T-helper 17 cell (primary cell): ENCODE results near the gene ERC1. TPM values are rescaled to one million over a fixed set of nuclear protein-coding genes. Genes with fewer than 3 reads are reported as not detected.
"Not testable (repeated sequence)": the region's sequence is repeated elsewhere in the genome, so short reads cannot be mapped to it uniquely, and the experiment has no call there.

ENCODE experiments used
- ATAC-seq: fragments of 150-1000 bp; cut with Tn5 transposase; 2 replicates; pipeline ENCODE4 v1.10.0; 2021; ENCODE audit warnings: mild to moderate bottlenecking, moderate library complexity
- DNase-seq, 3 donors: peaks; one replicate each; pipeline versions ENCODE4 v3.0.0 to v3.0.0-alpha.2; 2020 to 2021
- H3K9me3 ChIP-seq: one replicate; pipeline ENCODE4 v1.7.0; 2013; ENCODE audit warnings: low read length, mild to moderate bottlenecking; ENCODE audit not compliant: control insufficient read depth, poor library complexity, severe bottlenecking
- H3K27ac Mint-ChIP-seq: one replicate; pipeline ENCODE4 v1.8.0; 2022; ENCODE audit warnings: mild to moderate bottlenecking, moderate library complexity, mixed read lengths
- H3K27me3 Mint-ChIP-seq: one replicate; pipeline ENCODE4 v1.8.0; 2022; ENCODE audit warnings: mixed read lengths
- H3K36me3 Mint-ChIP-seq: one replicate; pipeline ENCODE4 v1.8.0; 2022; ENCODE audit warnings: low read depth, mixed read lengths
- H3K4me1 Mint-ChIP-seq: one replicate; pipeline ENCODE4 v1.8.0; 2022; ENCODE audit warnings: mild to moderate bottlenecking, mixed read lengths
- H3K4me3 Mint-ChIP-seq: one replicate; pipeline ENCODE4 v1.8.0; 2022; ENCODE audit warnings: mild to moderate bottlenecking, moderate library complexity, mixed read lengths
- total RNA-seq, 4 donors: library from RNA in 2 of 4; stranded (reverse) in 2 of 4; gene quantifications; one replicate each; pipeline ENCODE4 v1.2.3 and lab custom pipeline; 2022 to 2026

ERC1 gene
- total RNA-seq, 2 donors from 2014 or later, result 46.7 to 52.1 TPM

DNA sequence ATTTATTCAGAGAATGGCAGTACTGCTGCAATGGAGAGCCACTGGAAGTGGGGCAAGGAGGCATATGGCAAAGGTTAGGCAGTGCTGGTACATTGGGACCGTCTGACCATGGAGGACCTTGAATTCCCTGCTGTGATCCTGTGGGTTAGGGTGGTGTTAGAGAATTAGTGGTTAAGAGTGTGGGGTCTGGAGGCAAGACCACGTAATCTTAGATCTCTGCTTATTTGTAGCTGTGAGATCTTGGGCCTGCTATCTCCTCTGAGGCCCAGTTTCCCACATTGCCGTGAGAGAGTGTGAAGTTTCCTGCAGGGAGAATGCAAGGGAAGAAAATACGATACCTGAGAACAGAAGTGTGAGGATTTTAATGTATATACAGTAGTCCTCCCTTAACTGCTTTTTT, 147.7 kb downstream of the ERC1 start:
- Mint-ChIP-seq H3K4me1 (peaks cover 23% of the 10 kb centered on the region), H3K27me3 (no peaks in the 10 kb centered on the region), H3K27ac (peak overlapping the region; percentile 56), H3K4me3 (no peak overlapping the region), H3K36me3 (peaks cover 7% of the 10 kb centered on the region)
- DNase-seq (no peak), ATAC-seq (no peak)
- H3K9me3 ChIP-seq, result no peaks in the 10 kb centered on the region

DNA sequence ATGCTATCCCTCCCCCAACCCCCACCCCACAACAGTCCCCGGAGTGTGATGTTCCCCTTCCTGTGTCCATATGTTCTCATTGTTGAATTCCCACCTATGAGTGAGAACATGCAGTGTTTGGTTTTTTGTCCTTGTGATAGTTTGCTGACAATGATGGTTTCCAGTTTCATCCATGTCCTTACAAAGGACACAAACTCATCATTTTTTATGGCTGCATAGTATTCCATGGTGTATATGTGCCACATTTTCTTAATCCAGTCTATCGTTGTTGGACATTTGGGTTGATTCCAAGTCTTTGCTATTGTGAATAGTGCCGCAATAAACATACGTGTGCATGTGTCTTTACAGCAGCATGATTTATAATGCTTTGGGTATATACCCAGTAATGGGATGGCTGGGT, 155.7 kb downstream of the ERC1 start:
- not testable (repeated sequence) for H3K4me1 Mint-ChIP-seq, ATAC-seq, H3K36me3 Mint-ChIP-seq

DNA sequence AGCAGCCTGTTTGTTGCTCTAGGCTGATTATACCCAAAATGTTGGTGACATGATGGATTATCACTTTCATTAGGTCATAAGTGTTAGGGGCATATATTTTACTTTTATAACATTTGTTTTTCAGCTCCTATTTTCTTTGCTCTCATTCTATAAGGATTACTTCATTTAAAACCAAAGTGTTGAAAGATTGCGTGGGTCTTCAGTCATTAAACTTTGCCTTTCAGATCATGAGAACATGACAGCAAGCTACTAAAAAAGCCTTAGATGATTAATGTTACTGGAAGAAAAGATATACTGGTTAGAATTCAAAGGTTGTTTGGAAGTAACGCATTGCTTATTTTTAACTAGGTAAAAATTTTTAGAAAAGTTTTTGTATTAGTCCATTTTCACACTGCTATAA, 156.8 kb downstream of the ERC1 start:
- DNase-seq, result no peak
- no peak overlapping the region for H3K4me3 Mint-ChIP-seq
- no peaks in the 10 kb centered on the region for H3K27me3 Mint-ChIP-seq
- H3K36me3 Mint-ChIP-seq, result no peaks in the 10 kb centered on the region
- no peak overlapping the region for H3K27ac Mint-ChIP-seq
- peaks cover 2% of the 10 kb centered on the region for H3K4me1 Mint-ChIP-seq
- no peak for ATAC-seq
- H3K9me3 ChIP-seq, result no peaks in the 10 kb centered on the region

More for the DNA sequence above, 155.7 kb downstream of the ERC1 start:
- not testable (repeated sequence) for H3K27me3 Mint-ChIP-seq, H3K4me3 Mint-ChIP-seq, H3K9me3 ChIP-seq, H3K27ac Mint-ChIP-seq, DNase-seq

DNA sequence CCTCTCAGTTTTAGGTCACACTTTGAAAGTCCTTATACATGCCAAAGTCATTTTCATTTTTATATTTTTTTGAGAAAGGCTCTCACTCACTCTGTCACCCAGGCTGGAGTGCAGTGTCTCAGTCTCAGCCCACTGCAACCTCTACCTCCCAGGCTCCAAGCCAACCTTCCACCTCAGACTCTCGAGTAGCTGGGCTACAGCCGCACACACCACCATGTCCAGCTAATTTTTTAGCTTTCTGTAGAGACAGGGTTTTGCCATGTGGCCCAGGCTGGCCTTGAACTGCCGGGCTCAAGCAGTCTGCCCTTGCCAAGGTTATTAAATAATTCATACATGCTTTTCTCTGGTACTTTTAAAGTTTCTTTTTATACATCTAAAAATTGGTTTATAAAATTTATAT, 166.0 kb downstream of the ERC1 start:
- H3K4me3 Mint-ChIP-seq, result no peak overlapping the region
- peaks cover 9% of the 10 kb centered on the region for H3K4me1 Mint-ChIP-seq
- no peaks in the 10 kb centered on the region for H3K27me3 Mint-ChIP-seq
- H3K36me3 Mint-ChIP-seq, result peaks cover 2% of the 10 kb centered on the region
- DNase-seq (no peak), ATAC-seq (no peak)
- H3K9me3 ChIP-seq, result no peaks in the 10 kb centered on the region
- H3K27ac Mint-ChIP-seq, result no peak overlapping the region

DNA sequence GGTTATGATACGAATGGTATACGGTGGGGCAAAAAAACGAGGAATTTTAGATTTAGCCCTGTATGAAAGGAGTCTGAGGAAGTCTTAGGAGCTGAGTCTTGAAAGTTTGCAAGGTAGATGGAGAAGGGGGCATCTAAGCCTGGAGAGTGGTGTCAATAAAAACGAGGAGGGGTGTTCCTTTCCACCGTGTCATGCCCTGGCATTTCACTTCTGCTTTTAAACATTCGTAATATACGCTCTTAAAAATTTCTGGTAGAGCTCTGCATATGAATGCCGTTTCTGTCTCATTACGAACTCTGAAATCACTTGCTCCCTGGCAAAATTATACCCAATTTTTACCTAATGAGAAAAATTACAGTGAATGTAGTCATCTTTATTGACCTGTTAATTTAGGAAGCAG, 170.2 kb downstream of the ERC1 start:
- Mint-ChIP-seq H3K27ac (no peak overlapping the region), H3K4me1 (peaks cover 12% of the 10 kb centered on the region), H3K36me3 (no peaks in the 10 kb centered on the region), H3K27me3 (no peaks in the 10 kb centered on the region), H3K4me3 (no peak overlapping the region)
- DNase-seq, result no peak
- no peaks in the 10 kb centered on the region for H3K9me3 ChIP-seq
- no peak for ATAC-seq

DNA sequence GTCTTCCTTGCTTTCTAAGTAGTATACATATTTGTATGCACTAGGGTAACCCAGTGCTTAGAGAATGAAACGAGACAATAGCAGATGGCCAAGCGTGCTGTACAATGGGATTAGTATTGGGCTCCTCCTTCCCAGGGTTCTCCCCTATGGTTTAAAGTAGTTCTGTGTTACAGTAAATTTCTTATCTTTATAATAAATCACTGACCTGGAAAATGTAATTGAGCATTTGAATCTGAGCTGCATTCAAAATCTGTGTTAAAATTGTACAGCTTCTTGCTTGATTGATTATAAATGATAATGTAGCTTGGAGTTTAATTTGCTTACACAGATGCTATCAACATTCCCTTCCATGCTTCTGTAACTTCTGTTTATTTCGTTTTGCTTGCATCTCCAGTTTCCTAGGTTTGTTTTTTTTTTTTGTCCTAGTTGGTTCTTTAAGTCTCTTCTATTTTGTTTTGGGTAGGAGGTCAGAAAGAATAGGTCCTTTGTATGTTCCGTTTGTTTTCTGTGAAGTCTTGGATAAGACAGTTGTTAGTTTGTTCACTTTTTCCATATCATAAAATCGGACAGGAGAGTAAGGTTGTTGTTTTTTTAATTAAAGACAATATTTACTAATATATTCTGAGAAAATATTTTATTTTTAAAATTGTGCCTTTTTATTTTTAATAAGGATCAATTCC, 171.2 kb downstream of the ERC1 start:
- peaks cover 10% of the 10 kb centered on the region for H3K4me1 Mint-ChIP-seq
- no peak for ATAC-seq
- H3K36me3 Mint-ChIP-seq, result no peaks in the 10 kb centered on the region
- no peaks in the 10 kb centered on the region for H3K27me3 Mint-ChIP-seq
- H3K9me3 ChIP-seq, result no peaks in the 10 kb centered on the region
- no peak for DNase-seq
- peak overlapping the region; percentile 72 for H3K27ac Mint-ChIP-seq
- no peak overlapping the region for H3K4me3 Mint-ChIP-seq

DNA sequence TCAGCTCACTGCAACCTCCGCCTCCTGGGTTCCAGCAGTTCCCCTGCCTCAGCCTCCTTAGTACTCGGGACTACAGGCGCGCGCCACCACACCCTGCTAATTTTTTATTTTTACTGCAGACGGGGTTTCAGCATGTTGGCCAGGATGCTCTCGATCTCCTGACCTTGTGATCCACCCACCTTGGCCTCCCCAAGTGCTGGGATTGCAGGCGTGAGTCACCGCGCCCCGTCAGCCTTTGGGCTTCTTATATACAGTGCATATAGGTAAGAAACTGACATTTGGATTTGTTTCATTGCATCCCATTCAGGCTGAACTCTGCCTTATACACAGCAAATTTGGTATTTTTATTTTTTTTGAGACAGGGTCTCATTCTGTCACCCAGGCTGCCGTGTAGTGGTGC, 176.8 kb downstream of the ERC1 start:
- H3K4me3 Mint-ChIP-seq, result no peak overlapping the region
- H3K36me3 Mint-ChIP-seq, result no peaks in the 10 kb centered on the region
- peaks cover 2% of the 10 kb centered on the region for H3K4me1 Mint-ChIP-seq
- DNase-seq (no peak), ATAC-seq (no peak)
- no peaks in the 10 kb centered on the region for H3K9me3 ChIP-seq
- no peak overlapping the region for H3K27ac Mint-ChIP-seq
- no peaks in the 10 kb centered on the region for H3K27me3 Mint-ChIP-seq

DNA sequence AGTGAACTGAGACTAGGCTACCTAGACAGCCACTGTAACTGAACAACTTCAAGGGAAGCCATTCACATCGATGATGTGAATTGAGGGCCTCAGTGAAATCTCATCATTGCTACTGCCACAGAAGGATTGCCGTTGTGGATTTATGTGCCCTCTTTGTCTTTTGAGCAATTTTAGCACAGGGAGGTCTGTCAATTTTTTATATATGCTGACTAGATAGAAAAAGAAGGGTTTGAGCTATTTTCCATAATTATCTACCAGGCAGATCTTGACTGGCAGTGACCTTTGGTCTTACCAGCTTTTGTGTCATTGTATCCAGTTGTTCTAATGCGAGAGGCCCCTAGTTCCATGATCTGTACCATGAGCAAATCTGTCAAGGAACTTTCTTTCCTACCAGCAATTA, 179.4 kb downstream of the ERC1 start:
- H3K4me1 Mint-ChIP-seq, result peaks cover 4% of the 10 kb centered on the region
- H3K4me3 Mint-ChIP-seq, result no peak overlapping the region
- ATAC-seq (no peak), DNase-seq (no peak)
- H3K36me3 Mint-ChIP-seq, result no peaks in the 10 kb centered on the region
- no peaks in the 10 kb centered on the region for H3K27me3 Mint-ChIP-seq
- no peak overlapping the region for H3K27ac Mint-ChIP-seq
- no peaks in the 10 kb centered on the region for H3K9me3 ChIP-seq

DNA sequence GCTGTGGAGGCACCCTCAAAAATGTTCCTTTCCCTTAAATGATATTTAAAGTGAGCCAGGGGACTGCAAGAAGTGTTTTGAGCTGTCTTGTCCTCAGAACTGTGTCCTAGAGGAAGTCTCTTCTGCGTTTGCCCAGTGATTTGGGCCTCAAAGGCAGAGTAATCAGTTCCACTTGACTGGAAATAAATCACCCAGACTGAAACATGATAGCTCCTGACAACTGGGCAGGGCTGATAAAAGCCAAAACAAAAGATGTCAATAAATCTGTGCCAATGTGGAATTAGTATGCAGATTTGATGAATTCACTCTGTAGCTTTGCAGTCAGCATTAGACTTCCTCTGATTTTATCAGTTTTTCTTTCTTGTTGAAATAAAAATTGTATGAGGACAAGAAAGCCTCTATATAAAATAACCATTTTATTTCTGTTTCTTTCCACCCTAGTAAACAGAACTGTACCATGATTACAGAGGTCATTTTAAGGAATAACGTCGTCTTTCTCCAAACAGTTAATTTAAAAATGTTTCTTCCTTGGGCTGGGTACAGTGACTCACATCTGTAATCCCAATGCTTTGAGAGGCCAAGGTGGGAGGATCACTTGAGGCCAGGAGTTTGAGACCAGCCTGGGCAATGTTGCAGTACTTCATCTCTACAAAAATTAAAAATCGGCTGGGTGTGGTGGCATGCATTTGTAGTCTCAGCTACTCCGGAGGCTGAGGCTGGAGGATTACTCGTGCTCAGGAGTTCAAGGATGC, 180.8 kb downstream of the ERC1 start:
- Mint-ChIP-seq H3K36me3 (peaks cover 2% of the 10 kb centered on the region), H3K4me3 (no peak overlapping the region), H3K27me3 (no peaks in the 10 kb centered on the region), H3K4me1 (peaks cover 4% of the 10 kb centered on the region), H3K27ac (no peak overlapping the region)
- no peak for ATAC-seq
- no peak for DNase-seq
- H3K9me3 ChIP-seq, result no peaks in the 10 kb centered on the region

DNA sequence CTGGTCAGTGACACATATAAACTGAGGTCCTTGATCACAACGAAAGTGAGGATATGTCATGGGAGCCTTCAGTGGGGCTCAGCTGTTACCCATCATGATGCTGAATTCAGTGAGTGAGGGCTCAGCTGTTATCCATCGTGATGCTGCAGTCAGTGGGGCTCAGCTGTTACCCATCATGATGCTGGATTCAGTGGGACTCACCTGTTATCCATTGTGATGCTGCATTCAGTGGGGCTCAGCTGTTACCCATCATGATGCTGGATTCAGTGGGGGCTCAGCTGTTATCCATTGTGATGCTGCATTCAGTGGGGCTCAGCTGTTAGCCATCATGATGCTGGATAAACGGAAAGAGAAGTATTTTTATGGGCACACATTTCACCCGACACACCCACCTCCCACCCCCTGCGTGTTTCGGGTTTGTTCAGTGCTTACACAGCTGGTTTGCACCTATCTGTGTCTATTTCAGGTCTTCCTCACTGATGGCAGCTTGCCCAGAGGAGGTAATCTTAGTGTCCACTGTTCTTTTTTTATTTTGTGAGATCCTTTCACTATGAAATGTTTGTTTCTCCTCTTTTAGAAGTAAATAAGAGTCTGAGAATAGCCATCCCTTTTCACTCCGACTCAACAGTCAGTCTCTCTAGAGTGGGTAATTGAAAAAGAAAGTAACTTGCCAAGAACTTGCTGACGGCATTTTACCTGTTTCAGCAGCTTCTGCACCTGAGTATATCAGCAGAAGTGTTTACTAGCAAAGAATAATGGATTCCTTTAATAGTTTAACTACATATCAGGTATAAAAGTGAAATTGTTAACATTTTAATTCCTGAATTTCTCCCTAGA, 183.0 kb downstream of the ERC1 start:
- H3K9me3 ChIP-seq, result no peaks in the 10 kb centered on the region
- peak overlapping the region; percentile 74 for H3K4me3 Mint-ChIP-seq
- H3K36me3 Mint-ChIP-seq, result peaks cover 2% of the 10 kb centered on the region
- H3K27me3 Mint-ChIP-seq, result no peaks in the 10 kb centered on the region
- ATAC-seq (peak; percentile 44), DNase-seq (no peak)
- peaks cover 7% of the 10 kb centered on the region for H3K4me1 Mint-ChIP-seq
- peak overlapping the region; percentile 72 for H3K27ac Mint-ChIP-seq

DNA sequence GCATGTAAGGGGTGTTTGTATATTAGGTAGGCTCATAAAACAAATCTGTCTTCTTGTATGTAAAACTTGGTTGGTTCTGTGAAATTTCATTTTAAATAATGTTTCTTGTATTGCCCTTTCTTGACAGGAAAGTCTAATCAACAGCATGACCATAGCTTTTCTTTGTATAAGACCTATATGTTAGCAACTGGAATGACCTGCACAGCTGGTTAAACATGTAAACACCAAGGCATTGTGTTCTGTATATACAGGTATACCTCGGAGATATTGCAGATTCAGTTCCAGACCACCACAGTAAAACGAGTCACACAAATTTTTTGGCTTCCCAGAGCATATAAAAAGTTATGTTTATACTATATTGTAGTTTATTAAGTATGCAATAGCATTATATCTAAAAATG, 183.6 kb downstream of the ERC1 start:
- peaks cover 2% of the 10 kb centered on the region for H3K36me3 Mint-ChIP-seq
- peak overlapping the region; percentile 72 for H3K27ac Mint-ChIP-seq
- H3K4me1 Mint-ChIP-seq, result peaks cover 7% of the 10 kb centered on the region
- H3K9me3 ChIP-seq, result no peaks in the 10 kb centered on the region
- ATAC-seq, result no peak
- no peaks in the 10 kb centered on the region for H3K27me3 Mint-ChIP-seq
- no peak for DNase-seq
- no peak overlapping the region for H3K4me3 Mint-ChIP-seq

DNA sequence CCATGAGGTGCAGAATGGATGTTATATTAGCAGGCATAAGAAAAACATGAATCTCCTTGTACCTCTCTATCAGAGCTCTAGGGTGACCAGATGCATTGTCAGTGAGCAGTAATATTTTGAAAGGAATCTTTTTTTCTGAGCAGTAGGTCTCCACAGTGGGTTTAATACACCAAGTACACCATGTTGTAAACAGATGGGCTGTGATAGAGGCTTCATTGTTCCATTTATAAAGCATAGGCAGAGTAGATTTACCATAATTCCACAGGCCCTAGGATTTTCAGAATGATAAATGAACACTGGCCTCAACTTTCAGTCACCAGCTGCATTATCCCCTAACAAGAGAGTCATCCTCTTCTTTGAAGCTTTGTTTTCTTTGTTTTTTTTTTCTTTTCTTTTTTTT, 185.2 kb downstream of the ERC1 start:
- ATAC-seq (no peak), DNase-seq (no peak)
- Mint-ChIP-seq H3K27ac (no peak overlapping the region), H3K27me3 (no peaks in the 10 kb centered on the region), H3K4me3 (no peak overlapping the region), H3K36me3 (peaks cover 2% of the 10 kb centered on the region), H3K4me1 (peaks cover 7% of the 10 kb centered on the region)
- H3K9me3 ChIP-seq, result no peaks in the 10 kb centered on the region

DNA sequence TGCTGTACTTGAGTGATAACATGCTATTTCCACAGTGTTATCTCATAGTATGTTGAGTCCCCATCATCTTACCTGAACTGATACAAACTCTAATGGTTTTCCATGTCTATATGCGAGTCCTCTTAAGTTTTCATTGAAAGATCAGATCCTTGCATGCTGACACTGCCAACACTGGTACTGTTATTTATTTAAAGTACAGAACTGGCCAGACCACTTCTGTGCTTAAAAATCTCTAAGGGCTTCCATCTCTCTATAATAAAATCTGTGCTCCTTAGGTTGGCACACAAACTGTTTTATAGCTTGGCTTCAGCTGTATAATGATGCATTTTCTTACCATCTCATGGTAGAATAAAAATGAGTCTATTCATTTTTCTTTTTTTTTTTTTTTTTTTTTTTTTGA, 188.1 kb downstream of the ERC1 start:
- Mint-ChIP-seq H3K27ac (no peak overlapping the region), H3K36me3 (peaks cover 8% of the 10 kb centered on the region), H3K27me3 (no peaks in the 10 kb centered on the region), H3K4me1 (peaks cover 3% of the 10 kb centered on the region), H3K4me3 (no peak overlapping the region)
- no peaks in the 10 kb centered on the region for H3K9me3 ChIP-seq
- ATAC-seq, result no peak
- no peak for DNase-seq
